ENCODE results near the gene SCTR. TPM values are rescaled to one million over a fixed set of nuclear protein-coding genes. Genes with fewer than 3 reads are reported as not detected.

The SCTR gene
- total and polyA plus RNA-seq, 2 donors (not counting 1 experiment from before 2014, with no cell fraction given): not detected

- H3K4me2 ChIP-seq (replicated peaks; ENCODE audit: low read depth, low read length, poor library complexity, severe bottlenecking): no peak overlapping the region
- H3K27me3 ChIP-seq (replicated peaks in 1 of 4; ENCODE audit: control extremely low read depth in 1 of 4, control insufficient read depth in 3 of 4, insufficient read depth in 4 of 4, low read length in 3 of 4): peaks cover 0 to 26% (median 9%) of the 10 kb centered on the region in 4 experiments
- H3K79me2 ChIP-seq (ENCODE audit: control insufficient read depth, insufficient read depth, low read length): no peaks in the 10 kb centered on the region
- H3K27ac ChIP-seq (ENCODE audit: low read length in 2 of 2): no peak overlapping the region
- ChIA-PET POLR2A (no interaction called here), CTCF (interaction anchor here (1.3 kb wide), 1 partner anchor 56 kb away, joined by 6 read pairs; no protein-coding TSS in a partner anchor)
- no peak overlapping the region for H3K4me3 ChIP-seq (ENCODE audit: control extremely low read depth in 1 of 5, extremely low read depth in 1 of 5, insufficient read depth in 1 of 5, low read depth in 2 of 5, low read length in 4 of 5)
- peaks cover 1 to 8% (median 3%) of the 10 kb centered on the region in 3 donors for H3K9me3 ChIP-seq (ENCODE audit: control extremely low read depth in 1 of 3, control insufficient read depth in 2 of 3, insufficient read depth in 1 of 3, low read length in 2 of 3)
- Mint-ChIP-seq H3K9me3 (ENCODE audit: insufficient read depth) (peaks cover 6% of the 10 kb centered on the region), H3K27me3 (peaks cover 39% of the 10 kb centered on the region), H3K27ac (no peak overlapping the region), H3K4me1 (peaks cover 10% of the 10 kb centered on the region), H3K4me3 (no peak overlapping the region)
- no peaks in the 10 kb centered on the region for H4K20me1 ChIP-seq (ENCODE audit: control insufficient read depth, insufficient read depth, low read length, poor library complexity, severe bottlenecking)
- TF ChIP-seq EZH2 (IDR thresholded peaks at IDR 0.05; ENCODE audit: borderline replicate concordance, insufficient read depth, low read depth, low read length, poor library complexity, severe bottlenecking) (no peak), CTCF (IDR thresholded peaks at IDR 0.05) (no peak)
- no peak for ATAC-seq (ENCODE audit: low read depth)
- intact Hi-C loops (cut with micrococcal nuclease): no loop called here
- no peak for DNase-seq
- no peak overlapping the region for H2AFZ ChIP-seq (ENCODE audit: insufficient read depth, low read depth, low read length, poor library complexity, severe bottlenecking)
- H3K36me3 ChIP-seq (replicated peaks in 1 of 2; ENCODE audit: control extremely low read depth in 1 of 2, control insufficient read depth in 1 of 2, extremely low read depth in 1 of 2, insufficient read depth in 2 of 2, low read length in 1 of 2): no peaks in the 10 kb centered on the region
- H3K9ac ChIP-seq (ENCODE audit: low read length): no peak overlapping the region
- WGBS (ENCODE audit: insufficient coverage): 62% methylated on average over 1 of the region's 1 CpG
- H3K4me1 ChIP-seq (ENCODE audit: control insufficient read depth in 2 of 2, insufficient read depth in 2 of 2, low read length in 2 of 2): peaks cover 2 to 11% of the 10 kb centered on the region in 2 donors
These were observed 104.3 kb downstream of the SCTR start for GRCh38 chr2:119419803-119420508.

- Mint-ChIP-seq H3K9me3 (ENCODE audit: insufficient read depth) (peaks cover 6% of the 10 kb centered on the region), H3K4me1 (peaks cover 17% of the 10 kb centered on the region), H3K4me3 (no peak overlapping the region), H3K27ac (no peak overlapping the region), H3K27me3 (peaks cover 33% of the 10 kb centered on the region)
- DNase-seq: no peak
- WGBS (ENCODE audit: insufficient coverage): 100% methylated on average over 1 of the region's 1 CpG
- H3K4me3 ChIP-seq (ENCODE audit: control extremely low read depth in 1 of 5, extremely low read depth in 1 of 5, insufficient read depth in 1 of 5, low read depth in 2 of 5, low read length in 4 of 5): no peak overlapping the region
- H3K36me3 ChIP-seq (replicated peaks in 1 of 2; ENCODE audit: control extremely low read depth in 1 of 2, control insufficient read depth in 1 of 2, extremely low read depth in 1 of 2, insufficient read depth in 2 of 2, low read length in 1 of 2): no peaks in the 10 kb centered on the region
- H3K9ac ChIP-seq (ENCODE audit: low read length): no peak overlapping the region
- intact Hi-C loops (cut with micrococcal nuclease): no loop called here
- no peaks in the 10 kb centered on the region for H3K79me2 ChIP-seq (ENCODE audit: control insufficient read depth, insufficient read depth, low read length)
- POLR2A ChIA-PET: no interaction called here
- CTCF ChIA-PET: no interaction called here
- no peak overlapping the region for H2AFZ ChIP-seq (ENCODE audit: insufficient read depth, low read depth, low read length, poor library complexity, severe bottlenecking)
- peaks cover 1 to 8% (median 3%) of the 10 kb centered on the region in 3 donors for H3K9me3 ChIP-seq (ENCODE audit: control extremely low read depth in 1 of 3, control insufficient read depth in 2 of 3, insufficient read depth in 1 of 3, low read length in 2 of 3)
- no peak overlapping the region for H3K27ac ChIP-seq (ENCODE audit: low read length in 2 of 2)
- no peak for TF ChIP-seq CTCF (IDR thresholded peaks at IDR 0.05)
- TF ChIP-seq EZH2 (IDR thresholded peaks at IDR 0.05; ENCODE audit: borderline replicate concordance, insufficient read depth, low read depth, low read length, poor library complexity, severe bottlenecking): no peak
- H3K4me1 ChIP-seq (ENCODE audit: control insufficient read depth in 2 of 2, insufficient read depth in 2 of 2, low read length in 2 of 2): peaks cover 5 to 14% of the 10 kb centered on the region in 2 donors
- ATAC-seq (ENCODE audit: low read depth): no peak
- H3K27me3 ChIP-seq (replicated peaks in 1 of 4; ENCODE audit: control extremely low read depth in 1 of 4, control insufficient read depth in 3 of 4, insufficient read depth in 4 of 4, low read length in 3 of 4): peaks cover 0 to 18% (median 8%) of the 10 kb centered on the region in 4 experiments
- H3K4me2 ChIP-seq (replicated peaks; ENCODE audit: low read depth, low read length, poor library complexity, severe bottlenecking): no peak overlapping the region
- no peaks in the 10 kb centered on the region for H4K20me1 ChIP-seq (ENCODE audit: control insufficient read depth, insufficient read depth, low read length, poor library complexity, severe bottlenecking)
These were observed 105.2 kb downstream of the SCTR start for GRCh38 chr2:119419065-119419464.
